ENCODE measurements around the gene KRTAP12-4.
"Not testable (repeated sequence)": the region's sequence is repeated elsewhere in the genome, so short reads cannot be mapped to it uniquely, and the experiment has no call there.

Gene KRTAP12-4

GRCh38 chr21:44695184-44695583 is 40.7 kb upstream of the KRTAP12-4 start:
- TF ChIP-seq CTCF (conservative IDR thresholded peaks at IDR 0.05; ENCODE audit: low read depth, low read length) = no peak
- no peak overlapping the region for H3K4me3 ChIP-seq (ENCODE audit: low read depth, low read length)
- DNase-seq (ENCODE audit: low read depth) = no peak

GRCh38 chr21:44694776-44695175 is 40.3 kb upstream of the KRTAP12-4 start:
- no peak for TF ChIP-seq CTCF (conservative IDR thresholded peaks at IDR 0.05; ENCODE audit: low read depth, low read length)
- H3K4me3 ChIP-seq (ENCODE audit: low read depth, low read length) = no peak overlapping the region
- no peak for DNase-seq (ENCODE audit: low read depth)

- no peak for DNase-seq (ENCODE audit: low read depth)
- no peak for TF ChIP-seq CTCF (conservative IDR thresholded peaks at IDR 0.05; ENCODE audit: low read depth, low read length)
- H3K4me3 ChIP-seq (ENCODE audit: low read depth, low read length) = no peak overlapping the region
Observed at GRCh38 chr21:44692798-44693512, 38.5 kb upstream of the KRTAP12-4 start.

- DNase-seq (ENCODE audit: low read depth) = no peak
- H3K4me3 ChIP-seq (ENCODE audit: low read depth, low read length) = no peak overlapping the region
- TF ChIP-seq CTCF (conservative IDR thresholded peaks at IDR 0.05; ENCODE audit: low read depth, low read length) = no peak
Observed at GRCh38 chr21:44691686-44692085, 37.2 kb upstream of the KRTAP12-4 start.

- not testable (repeated sequence) for H3K4me3 ChIP-seq (ENCODE audit: low read depth, low read length); DNase-seq (ENCODE audit: low read depth)
Observed at GRCh38 chr21:44689740-44690139, 35.3 kb upstream of the KRTAP12-4 start.

GRCh38 chr21:44687671-44688070 is 33.2 kb upstream of the KRTAP12-4 start:
- TF ChIP-seq CTCF (conservative IDR thresholded peaks at IDR 0.05; ENCODE audit: low read depth, low read length) = no peak
- no peak for DNase-seq (ENCODE audit: low read depth)
- no peak overlapping the region for H3K4me3 ChIP-seq (ENCODE audit: low read depth, low read length)

- no peak overlapping the region for H3K4me3 ChIP-seq (ENCODE audit: low read depth, low read length)
- no peak for TF ChIP-seq CTCF (conservative IDR thresholded peaks at IDR 0.05; ENCODE audit: low read depth, low read length)
- no peak for DNase-seq (ENCODE audit: low read depth)
Observed at GRCh38 chr21:44686843-44687561, 32.5 kb upstream of the KRTAP12-4 start.

Data from choroid plexus epithelial cell (primary cell).